Mesenchymal stem cell (in vitro differentiated cells and primary cell): Measurements from ENCODE around the gene ADA.
A peak's percentile ranks its signal among the peaks of the same experiment; 100 is the strongest.

Experiments used
- DNase-seq: peaks from one replicate; pipeline ENCODE4 v3.0.0-alpha.2; 2013
- H2AFZ ChIP-seq: one replicate; pipeline ENCODE4 v1.6.1; 2013; ENCODE audit warnings: low read depth, mild to moderate bottlenecking, control low read depth, inconsistent platforms, low read length, moderate library complexity
- H2AK5ac ChIP-seq: 2 replicates; pipeline ENCODE4 v1.6.1; 2013; ENCODE audit warnings: low read length, moderate library complexity, mild to moderate bottlenecking, inconsistent platforms; ENCODE audit not compliant: severe bottlenecking
- H2BK120ac ChIP-seq: one replicate; pipeline ENCODE4 v1.6.1; 2013; ENCODE audit warnings: low read depth, mild to moderate bottlenecking, inconsistent platforms, low read length, moderate library complexity
- H2BK12ac ChIP-seq, 2 experiments: one replicate each; pipeline ENCODE4 v1.6.1; 2013; ENCODE audit warnings: inconsistent platforms in 2 of 2, low read length in 2 of 2, mild to moderate bottlenecking in 2 of 2, moderate library complexity in 2 of 2, control low read depth in 1 of 2
- H2BK15ac ChIP-seq: one replicate; pipeline ENCODE4 v1.6.1; 2013; ENCODE audit warnings: mild to moderate bottlenecking, low read depth, inconsistent platforms; ENCODE audit not compliant: poor library complexity, severe bottlenecking
- H2BK5ac ChIP-seq: 2 replicates; pipeline ENCODE4 v1.6.1; 2013; ENCODE audit warnings: low read depth, mild to moderate bottlenecking, low read length, control low read depth, inconsistent platforms; ENCODE audit not compliant: poor library complexity, severe bottlenecking
- H3K14ac ChIP-seq, 2 experiments: one replicate each; pipeline ENCODE4 v1.6.1; 2013; ENCODE audit warnings: inconsistent platforms in 2 of 2, low read length in 2 of 2, control low read depth in 1 of 2, mild to moderate bottlenecking in 1 of 2, moderate library complexity in 1 of 2
- H3K18ac ChIP-seq, 2 experiments: one replicate each; pipeline ENCODE4 v1.6.1; 2013; ENCODE audit warnings: inconsistent platforms in 2 of 2, low read length in 2 of 2, control low read depth in 1 of 2, low read depth in 1 of 2, mild to moderate bottlenecking in 1 of 2
- H3K23ac ChIP-seq, 2 experiments: one replicate each; pipeline ENCODE4 v1.6.1; 2013; ENCODE audit warnings: inconsistent platforms in 2 of 2, low read length in 2 of 2, mild to moderate bottlenecking in 2 of 2, moderate library complexity in 2 of 2, control low read depth in 1 of 2
- H3K27ac ChIP-seq: 2 replicates; pipeline ENCODE4 v1.5.1; 2013; ENCODE audit warnings: mild to moderate bottlenecking, moderate library complexity, low read length, control low read depth, inconsistent platforms; ENCODE audit not compliant: poor library complexity, severe bottlenecking
- H3K27me3 ChIP-seq, 2 experiments: 2 replicates each; pipeline versions ENCODE4 v1.6.1 to v1.7.0; 2013; ENCODE audit warnings: low read length in 2 of 2, mild to moderate bottlenecking in 2 of 2, moderate library complexity in 2 of 2, control low read depth in 1 of 2, inconsistent platforms in 1 of 2; ENCODE audit not compliant: control insufficient read depth in 1 of 2, insufficient read depth in 1 of 2
- H3K36me3 ChIP-seq, 2 experiments: 2 replicates each; pipeline versions ENCODE4 v1.6.1 to v1.7.0; 2013; ENCODE audit warnings: low read length in 2 of 2, control low read depth in 1 of 2, inconsistent platforms in 1 of 2, low read depth in 1 of 2, mild to moderate bottlenecking in 1 of 2; ENCODE audit not compliant: insufficient read depth in 2 of 2, control insufficient read depth in 1 of 2
- H3K4ac ChIP-seq, 2 experiments: one replicate each; pipeline ENCODE4 v1.6.1; 2013; ENCODE audit warnings: inconsistent platforms in 2 of 2, low read length in 2 of 2, mild to moderate bottlenecking in 2 of 2, moderate library complexity in 2 of 2, control low read depth in 1 of 2, low read depth in 1 of 2
- H3K4me1 ChIP-seq: 2 replicates; pipeline ENCODE4 v1.6.1; 2013; ENCODE audit warnings: low read depth, low read length, control low read depth; ENCODE audit not compliant: control insufficient read depth, insufficient read depth
- H3K4me2 ChIP-seq: 2 replicates; pipeline ENCODE4 v1.6.1; 2013; ENCODE audit warnings: low read length, mild to moderate bottlenecking, inconsistent platforms; ENCODE audit not compliant: poor library complexity, severe bottlenecking
- H3K4me3 ChIP-seq, 2 experiments: 2 replicates each; pipeline versions ENCODE4 v1.5.1 to v1.7.0; 2013; ENCODE audit warnings: low read length in 2 of 2, mild to moderate bottlenecking in 2 of 2, control low read depth in 1 of 2, low read depth in 1 of 2; ENCODE audit not compliant: insufficient read depth in 1 of 2
- H3K79me1 ChIP-seq: replicated peaks from 2 replicates; pipeline ENCODE4 v1.6.1; 2013; ENCODE audit warnings: mild to moderate bottlenecking, control low read depth, low read length, inconsistent platforms; ENCODE audit not compliant: poor library complexity, severe bottlenecking
- H3K9ac ChIP-seq: 2 replicates; pipeline ENCODE4 v1.7.0; 2013; ENCODE audit warnings: mild to moderate bottlenecking, low read length, moderate library complexity
- H3K9me3 ChIP-seq: 2 replicates; pipeline ENCODE4 v1.7.0; 2013; ENCODE audit warnings: mild to moderate bottlenecking, low read length; ENCODE audit not compliant: control insufficient read depth
- H4K8ac ChIP-seq: one replicate; pipeline ENCODE4 v1.6.1; 2013; ENCODE audit warnings: inconsistent platforms, mild to moderate bottlenecking, low read length, moderate library complexity
- H4K91ac ChIP-seq: one replicate; pipeline ENCODE4 v1.6.1; 2013; ENCODE audit warnings: mild to moderate bottlenecking, low read length, inconsistent platforms
- WGBS: methylation state at CpG from one replicate; pipeline ENCODE4 v1.1.7; 2013; ENCODE audit warnings: mixed read lengths; 5-methylcytosine and 5-hydroxymethylcytosine counted together

ADA gene

DNA sequence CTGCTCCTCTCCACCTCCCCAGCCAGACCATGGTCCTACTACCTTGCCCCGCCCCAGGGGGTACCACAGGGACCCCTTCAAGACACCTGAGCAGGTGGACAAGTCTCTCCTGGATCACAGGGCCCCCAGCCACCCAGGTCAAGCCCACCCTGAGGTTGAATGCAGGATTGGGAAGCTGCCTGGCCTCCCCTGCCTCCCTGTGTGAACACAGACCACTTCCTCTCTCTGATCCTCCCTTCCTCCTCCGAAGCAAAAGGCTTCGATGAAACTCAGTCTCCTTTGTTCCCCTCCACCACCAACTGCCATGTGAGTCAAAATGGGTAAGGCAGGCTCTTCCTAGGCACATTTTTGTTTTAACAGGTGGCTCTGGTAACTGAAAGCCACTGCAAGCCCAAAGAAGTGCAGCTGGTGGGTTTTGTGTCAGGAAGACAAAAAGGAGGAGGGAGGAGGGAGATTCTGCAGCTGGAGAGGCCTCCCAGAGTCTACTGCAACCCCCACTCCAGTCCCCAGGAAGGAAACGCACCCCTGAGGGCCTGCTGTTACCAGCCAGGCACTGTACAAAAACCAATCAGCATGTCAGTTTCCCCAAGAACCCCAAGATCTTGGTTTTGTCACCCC, 5.4 kb downstream of the ADA start:
- no peak overlapping the region for H3K23ac ChIP-seq
- peak overlapping the region; percentile 24 for H3K9ac ChIP-seq
- WGBS: 47% methylated on average over 3 of the region's 4 CpGs
- peak overlapping the region; percentile 20 for H4K8ac ChIP-seq
- no peaks in the 10 kb centered on the region for H3K27me3 ChIP-seq
- H2AK5ac ChIP-seq: peak overlapping the region; percentile 83
- peak overlapping the region in 1 of 2 experiments; percentile 82 for H2BK12ac ChIP-seq
- peak overlapping the region; percentile 47 for H2BK5ac ChIP-seq
- H2AFZ ChIP-seq: no peak overlapping the region
- H3K14ac ChIP-seq: no peak overlapping the region
- H4K91ac ChIP-seq: peak overlapping the region; percentile 86
- no peak overlapping the region for H2BK15ac ChIP-seq
- peak; percentile 50 for DNase-seq
- H3K9me3 ChIP-seq: no peaks in the 10 kb centered on the region
- H3K4me3 ChIP-seq: no peak overlapping the region
- H3K79me1 ChIP-seq: peaks cover 19% of the 10 kb centered on the region
- peak overlapping the region; percentile 73 for H2BK120ac ChIP-seq
- peak overlapping the region; percentile 73 for H3K27ac ChIP-seq
- H3K4me2 ChIP-seq: peak overlapping the region; percentile 11
- peaks cover 0 to 7% of the 10 kb centered on the region in 2 experiments for H3K36me3 ChIP-seq
- H3K18ac ChIP-seq: peak overlapping the region; percentile 35 to 71
- H3K4ac ChIP-seq: peak overlapping the region in 1 of 2 experiments; percentile 54
- peaks cover 58% of the 10 kb centered on the region for H3K4me1 ChIP-seq

DNA sequence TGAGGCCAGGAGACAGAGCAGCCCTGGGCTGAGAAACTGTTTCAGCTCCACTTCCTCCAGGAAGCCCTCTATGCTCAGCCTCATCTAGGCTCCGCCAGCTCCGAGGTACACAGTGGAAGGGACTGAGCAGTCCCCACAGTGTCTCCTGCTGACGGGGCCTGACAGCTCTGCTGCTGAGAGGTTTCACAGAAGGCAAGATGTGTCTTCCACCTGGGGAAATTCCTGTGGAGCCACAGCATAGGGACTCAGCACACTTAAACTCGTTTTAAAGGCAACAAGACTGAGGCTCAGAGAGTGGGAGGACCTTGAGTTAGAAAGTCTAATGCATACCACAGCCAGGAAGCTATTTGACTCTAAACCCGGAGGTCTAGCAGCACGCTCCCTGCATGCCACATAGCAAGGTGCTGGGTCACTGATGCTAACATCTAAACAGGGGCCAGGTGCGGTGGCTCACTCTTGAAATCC, 6.8 kb downstream of the ADA start:
- Histone ChIP-seq H2BK120ac (no peak overlapping the region), H3K18ac (peak overlapping the region; percentile 25 to 89), H4K91ac (peak overlapping the region; percentile 58), H3K14ac (peak overlapping the region in 1 of 2 experiments; percentile 37), H3K4ac (peak overlapping the region; percentile 37 to 52), H2BK12ac (peak overlapping the region; percentile 14 to 80), H2BK15ac (peak overlapping the region; percentile 77), H2AK5ac (peak overlapping the region; percentile 2), H3K36me3 (peaks cover 8 to 16% of the 10 kb centered on the region in 2 experiments), H3K4me1 (peaks cover 46% of the 10 kb centered on the region), H3K23ac (no peak overlapping the region), H3K27ac (peak overlapping the region; percentile 96), H3K9me3 (peaks cover 4% of the 10 kb centered on the region), H4K8ac (no peak overlapping the region), H3K4me2 (no peak overlapping the region), H3K4me3 (no peak overlapping the region), H2BK5ac (no peak overlapping the region), H3K27me3 (no peaks in the 10 kb centered on the region), H3K9ac (no peak overlapping the region), H3K79me1 (peaks cover 19% of the 10 kb centered on the region), H2AFZ (no peak overlapping the region)
- peak; percentile 17 for DNase-seq
- WGBS: 81% methylated on average over 7 of the region's 7 CpGs

DNA sequence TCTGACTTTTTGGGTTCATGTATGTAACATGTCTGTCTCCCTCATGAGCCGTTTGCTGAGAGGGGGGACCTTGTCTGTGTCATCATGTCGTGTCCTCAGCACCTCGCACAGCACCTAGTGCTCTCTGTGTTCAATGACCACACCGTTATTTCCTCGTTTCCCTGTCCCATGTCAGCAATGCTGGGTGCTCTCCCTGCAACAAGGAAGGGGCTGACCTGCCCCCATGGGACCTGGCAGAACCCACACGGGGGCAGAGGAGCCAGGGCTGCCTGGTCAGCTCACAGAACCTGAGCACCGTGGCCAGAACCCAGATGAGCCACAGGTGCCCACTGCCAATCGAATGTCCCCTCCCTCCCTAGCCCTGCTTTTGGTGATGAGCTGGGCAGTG, 7.3 kb downstream of the ADA start:
- Histone ChIP-seq H3K4ac (peak overlapping the region; percentile 37 to 52), H3K36me3 (peaks cover 8 to 17% of the 10 kb centered on the region in 2 experiments), H3K9me3 (peaks cover 4% of the 10 kb centered on the region), H3K79me1 (peaks cover 20% of the 10 kb centered on the region), H4K8ac (no peak overlapping the region), H3K14ac (peak overlapping the region in 1 of 2 experiments; percentile 37), H2BK12ac (peak overlapping the region; percentile 14 to 80), H2AK5ac (peak overlapping the region; percentile 2), H3K18ac (peak overlapping the region; percentile 56 to 89), H4K91ac (peak overlapping the region; percentile 83), H2BK15ac (peak overlapping the region; percentile 2), H3K4me1 (peaks cover 46% of the 10 kb centered on the region), H2BK120ac (no peak overlapping the region), H3K23ac (no peak overlapping the region), H3K4me3 (no peak overlapping the region), H2BK5ac (no peak overlapping the region), H2AFZ (no peak overlapping the region), H3K27me3 (no peaks in the 10 kb centered on the region), H3K27ac (peak overlapping the region; percentile 96), H3K4me2 (no peak overlapping the region), H3K9ac (peak overlapping the region; percentile 86)
- DNase-seq: no peak
- 87% methylated on average over 8 of the region's 8 CpGs for WGBS

- Histone ChIP-seq H2BK120ac (no peak overlapping the region), H3K9ac (peak overlapping the region; percentile 86), H3K23ac (peak overlapping the region in 1 of 2 experiments; percentile 18), H3K4me3 (no peak overlapping the region), H3K27me3 (no peaks in the 10 kb centered on the region), H3K14ac (no peak overlapping the region), H2AFZ (no peak overlapping the region), H3K36me3 (peaks cover 12 to 17% of the 10 kb centered on the region in 2 experiments), H3K27ac (peak overlapping the region; percentile 96), H2BK5ac (no peak overlapping the region), H3K79me1 (peaks cover 25% of the 10 kb centered on the region), H3K18ac (peak overlapping the region; percentile 56 to 89), H2BK12ac (peak overlapping the region in 1 of 2 experiments; percentile 80), H3K4me1 (peaks cover 48% of the 10 kb centered on the region), H3K9me3 (peaks cover 4% of the 10 kb centered on the region), H3K4ac (peak overlapping the region in 1 of 2 experiments; percentile 71), H2AK5ac (peak overlapping the region; percentile 63), H4K8ac (peak overlapping the region; percentile 82), H3K4me2 (no peak overlapping the region), H4K91ac (peak overlapping the region; percentile 28), H2BK15ac (peak overlapping the region; percentile 8)
- WGBS: 19% methylated on average over 16 of the region's 16 CpGs
- DNase-seq: peak; percentile 99
Measured at GRCh38 chr20:44643596-44644229, 7.8 kb downstream of the ADA start.
